Neural cell (in vitro differentiated cells): ENCODE data around the gene RPL21. TPM values are rescaled to one million over a fixed set of nuclear protein-coding genes. Genes with fewer than 3 reads are reported as not detected.

Source experiments
- H2AFZ ChIP-seq: fragments of 200-600, 300-800 bp; sonication (generic), shearing (Covaris generic); 2 replicates; pipeline ENCODE4 v1.6.0; 2014; ENCODE audit warnings: low read depth, mild to moderate bottlenecking, antibody characterized with exemption, low read length, moderate library complexity
- H3F3A ChIP-seq: fragments of 200-600 bp; shearing (Covaris generic); 2 replicates; pipeline ENCODE4 v1.6.1; 2016; ENCODE audit warnings: mild to moderate bottlenecking, moderate library complexity, mixed read lengths, antibody characterized with exemption, low read length; ENCODE audit not compliant: insufficient read depth, poor library complexity, severe bottlenecking
- H3K27ac ChIP-seq: fragments of 200-600, 300-800 bp; sonication (generic), shearing (Covaris generic); 2 replicates; pipeline ENCODE4 v1.5.1; 2014; ENCODE audit warnings: mild to moderate bottlenecking, low read length, moderate library complexity
- H3K27me3 ChIP-seq: fragments of 300-800, 200-600 bp; sonication (generic), shearing (Covaris generic); 2 replicates; pipeline ENCODE4 v1.6.0; 2014; ENCODE audit warnings: mild to moderate bottlenecking, low read depth, low read length, moderate library complexity; ENCODE audit not compliant: insufficient read depth
- H3K36me3 ChIP-seq: fragments of 300-800, 200-600 bp; sonication (generic), shearing (Covaris generic); 2 replicates; pipeline ENCODE4 v1.5.1; 2014; ENCODE audit warnings: mild to moderate bottlenecking, antibody characterized with exemption, low read length, moderate library complexity; ENCODE audit not compliant: insufficient read depth
- H3K4me2 ChIP-seq: fragments of 300-800, 200-600 bp; sonication (generic), shearing (Covaris generic); 2 replicates; pipeline ENCODE4 v1.6.0; 2014; ENCODE audit warnings: mild to moderate bottlenecking, low read length
- H3K4me3 ChIP-seq: fragments of 300-800, 200-600 bp; sonication (generic), shearing (Covaris generic); 2 replicates; pipeline ENCODE4 v1.5.1; 2014; ENCODE audit warnings: mild to moderate bottlenecking, low read length, moderate library complexity
- H3K79me2 ChIP-seq: fragments of 200-600 bp; shearing (Covaris generic); replicated peaks from 2 replicates; pipeline ENCODE4 v1.6.0; 2014; ENCODE audit warnings: mild to moderate bottlenecking, low read length, moderate library complexity; ENCODE audit not compliant: insufficient read depth
- H3K9ac ChIP-seq: fragments of 300-800, 200-600 bp; sonication (generic), shearing (Covaris generic); 2 replicates; pipeline ENCODE4 v1.6.1; 2016; ENCODE audit warnings: mild to moderate bottlenecking, low read length, mixed read lengths
- H3K9me2 ChIP-seq: fragments of 200-600 bp; shearing (Covaris generic); 2 replicates; pipeline ENCODE4 v1.6.1; 2016; ENCODE audit warnings: mild to moderate bottlenecking, low read length, mixed read lengths; ENCODE audit not compliant: insufficient read depth
- H3K9me3 ChIP-seq: fragments of 200-600, 300-800 bp; sonication (generic), shearing (Covaris generic); 2 replicates; pipeline ENCODE4 v1.6.1; 2016; ENCODE audit warnings: mild to moderate bottlenecking, mixed run types, low read length, moderate library complexity, mixed read lengths
- H4K20me1 ChIP-seq: fragments of 200-600 bp; shearing (Covaris generic); 2 replicates; pipeline ENCODE4 v1.6.1; 2016; ENCODE audit warnings: mild to moderate bottlenecking, mixed run types; ENCODE audit not compliant: insufficient read depth
- EP300 ChIP-seq: fragments of 450-650 bp; conservative IDR thresholded peaks from 2 replicates; pipeline ENCODE4 v1.6.1; 2014; ENCODE audit warnings: antibody characterized with exemption, mild to moderate bottlenecking, moderate library complexity; ENCODE audit not compliant: poor library complexity, severe bottlenecking
- EZH2 ChIP-seq: fragments of 200-600, 300-800 bp; shearing (Covaris generic), sonication (generic); IDR thresholded peaks from 2 replicates; pipeline ENCODE4 v1.6.1; 2014; ENCODE audit warnings: antibody characterized with exemption, low read length, borderline replicate concordance, mild to moderate bottlenecking; ENCODE audit not compliant: insufficient read depth, poor library complexity, severe bottlenecking
- MXI1 ChIP-seq: fragments of 450-650 bp; conservative IDR thresholded peaks from 2 replicates; pipeline ENCODE4 v1.6.1; 2014; ENCODE audit warnings: antibody characterized with exemption, mild to moderate bottlenecking; ENCODE audit not compliant: poor library complexity, severe bottlenecking
- POLR2AphosphoS5 ChIP-seq: IDR thresholded peaks from 2 replicates; pipeline ENCODE4 v1.6.1; 2012
- RAD21 ChIP-seq: fragments of 450-650 bp; conservative IDR thresholded peaks from 2 replicates; pipeline ENCODE4 v1.6.1; 2014; ENCODE audit warnings: antibody characterized with exemption, mild to moderate bottlenecking, moderate library complexity
- SMC3 ChIP-seq: fragments of 450-650 bp; conservative IDR thresholded peaks from 2 replicates; pipeline ENCODE4 v1.6.1; 2014; ENCODE audit warnings: antibody characterized with exemption, mild to moderate bottlenecking, moderate library complexity; ENCODE audit not compliant: poor library complexity
- TAF1 ChIP-seq: IDR thresholded peaks from 2 replicates; pipeline ENCODE4 v1.6.1; 2012; ENCODE audit warnings: low read depth
- polyA plus RNA-seq: library from polyadenylated mRNA; depleted of rRNA; stranded (reverse); fragments of >200 nt; gene quantifications from 2 replicates; pipeline ENCODE4 v1.2.3, GENCODE V29; 2014
- TF ChIP-seq, protein P1 (sequence below): fragments of 450-650 bp; IDR thresholded peaks from 2 replicates; pipeline ENCODE4 v1.5.1; 2014; ENCODE audit warnings: antibody characterized with exemption, mild to moderate bottlenecking, moderate library complexity; ENCODE audit not compliant: poor library complexity, severe bottlenecking
- TF ChIP-seq, protein P2 (sequence below): IDR thresholded peaks from 2 replicates; pipeline ENCODE4 v1.6.1; 2012; ENCODE audit warnings: borderline replicate concordance

Gene RPL21
- polyA plus RNA-seq, 1 donor from 2014 or later: 1,536 TPM

DNA sequence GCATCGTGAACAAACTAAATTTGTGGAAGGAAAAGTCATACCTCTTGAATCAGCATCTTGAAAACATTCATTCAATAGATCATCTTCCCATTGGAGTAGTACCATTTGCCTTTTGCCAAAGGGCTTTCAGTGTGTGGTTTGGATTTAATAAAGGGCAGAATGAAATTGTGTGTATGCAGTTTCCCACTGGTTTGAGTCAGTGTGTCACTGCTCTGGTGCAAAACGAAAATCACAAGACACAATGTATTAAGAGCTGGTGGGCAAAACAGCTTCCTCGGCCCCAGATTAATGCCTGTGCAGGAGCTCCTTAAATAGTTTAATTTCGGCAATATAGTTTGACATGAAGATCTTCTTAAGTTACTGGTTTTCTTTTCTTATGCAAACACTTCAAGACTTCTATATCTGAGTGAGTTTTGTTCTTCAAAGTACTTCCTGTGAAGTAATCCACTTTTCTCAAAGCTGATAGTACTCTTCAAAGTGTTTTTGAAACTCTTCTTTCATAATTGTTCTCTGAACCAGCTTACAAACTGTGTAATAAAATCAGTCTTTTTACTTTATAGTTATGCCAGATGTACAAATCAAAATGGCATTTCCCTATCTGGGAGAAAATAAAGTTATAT is 51.4 kb downstream of the RPL21 start:
- Histone ChIP-seq H3K9me2 (no peaks in the 10 kb centered on the region), H3F3A (no peaks in the 10 kb centered on the region), H3K79me2 (no peaks in the 10 kb centered on the region), H3K4me3 (no peak overlapping the region), H3K9me3 (no peaks in the 10 kb centered on the region), H2AFZ (no peak overlapping the region), H3K27me3 (no peaks in the 10 kb centered on the region), H3K36me3 (no peaks in the 10 kb centered on the region), H3K9ac (no peak overlapping the region), H4K20me1 (no peaks in the 10 kb centered on the region), H3K4me2 (no peak overlapping the region), H3K27ac (no peak overlapping the region)
- no peak for TF ChIP-seq RAD21
- TF ChIP-seq, protein P1, sequence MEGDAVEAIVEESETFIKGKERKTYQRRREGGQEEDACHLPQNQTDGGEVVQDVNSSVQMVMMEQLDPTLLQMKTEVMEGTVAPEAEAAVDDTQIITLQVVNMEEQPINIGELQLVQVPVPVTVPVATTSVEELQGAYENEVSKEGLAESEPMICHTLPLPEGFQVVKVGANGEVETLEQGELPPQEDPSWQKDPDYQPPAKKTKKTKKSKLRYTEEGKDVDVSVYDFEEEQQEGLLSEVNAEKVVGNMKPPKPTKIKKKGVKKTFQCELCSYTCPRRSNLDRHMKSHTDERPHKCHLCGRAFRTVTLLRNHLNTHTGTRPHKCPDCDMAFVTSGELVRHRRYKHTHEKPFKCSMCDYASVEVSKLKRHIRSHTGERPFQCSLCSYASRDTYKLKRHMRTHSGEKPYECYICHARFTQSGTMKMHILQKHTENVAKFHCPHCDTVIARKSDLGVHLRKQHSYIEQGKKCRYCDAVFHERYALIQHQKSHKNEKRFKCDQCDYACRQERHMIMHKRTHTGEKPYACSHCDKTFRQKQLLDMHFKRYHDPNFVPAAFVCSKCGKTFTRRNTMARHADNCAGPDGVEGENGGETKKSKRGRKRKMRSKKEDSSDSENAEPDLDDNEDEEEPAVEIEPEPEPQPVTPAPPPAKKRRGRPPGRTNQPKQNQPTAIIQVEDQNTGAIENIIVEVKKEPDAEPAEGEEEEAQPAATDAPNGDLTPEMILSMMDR: no peak

DNA sequence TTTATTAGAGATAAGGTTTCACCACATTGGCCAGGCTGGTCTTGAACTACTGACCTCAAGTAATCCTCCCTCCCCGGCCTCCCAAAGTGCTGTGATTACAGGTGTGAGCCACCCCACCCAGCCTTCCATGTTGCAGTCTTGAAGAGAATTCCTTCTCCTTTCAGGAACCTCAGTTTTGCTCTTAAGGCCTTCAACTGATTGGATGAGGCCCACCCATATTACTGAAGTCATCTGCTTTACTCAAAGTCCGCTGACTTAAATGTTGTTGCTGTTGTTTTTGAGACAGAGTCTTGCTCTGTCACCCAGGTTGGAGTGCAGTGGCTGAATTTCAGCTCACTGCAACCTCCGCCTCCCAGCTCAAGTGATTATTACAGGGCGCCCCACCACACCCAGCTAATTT is 52.7 kb downstream of the RPL21 start:
- TF ChIP-seq, protein P2, sequence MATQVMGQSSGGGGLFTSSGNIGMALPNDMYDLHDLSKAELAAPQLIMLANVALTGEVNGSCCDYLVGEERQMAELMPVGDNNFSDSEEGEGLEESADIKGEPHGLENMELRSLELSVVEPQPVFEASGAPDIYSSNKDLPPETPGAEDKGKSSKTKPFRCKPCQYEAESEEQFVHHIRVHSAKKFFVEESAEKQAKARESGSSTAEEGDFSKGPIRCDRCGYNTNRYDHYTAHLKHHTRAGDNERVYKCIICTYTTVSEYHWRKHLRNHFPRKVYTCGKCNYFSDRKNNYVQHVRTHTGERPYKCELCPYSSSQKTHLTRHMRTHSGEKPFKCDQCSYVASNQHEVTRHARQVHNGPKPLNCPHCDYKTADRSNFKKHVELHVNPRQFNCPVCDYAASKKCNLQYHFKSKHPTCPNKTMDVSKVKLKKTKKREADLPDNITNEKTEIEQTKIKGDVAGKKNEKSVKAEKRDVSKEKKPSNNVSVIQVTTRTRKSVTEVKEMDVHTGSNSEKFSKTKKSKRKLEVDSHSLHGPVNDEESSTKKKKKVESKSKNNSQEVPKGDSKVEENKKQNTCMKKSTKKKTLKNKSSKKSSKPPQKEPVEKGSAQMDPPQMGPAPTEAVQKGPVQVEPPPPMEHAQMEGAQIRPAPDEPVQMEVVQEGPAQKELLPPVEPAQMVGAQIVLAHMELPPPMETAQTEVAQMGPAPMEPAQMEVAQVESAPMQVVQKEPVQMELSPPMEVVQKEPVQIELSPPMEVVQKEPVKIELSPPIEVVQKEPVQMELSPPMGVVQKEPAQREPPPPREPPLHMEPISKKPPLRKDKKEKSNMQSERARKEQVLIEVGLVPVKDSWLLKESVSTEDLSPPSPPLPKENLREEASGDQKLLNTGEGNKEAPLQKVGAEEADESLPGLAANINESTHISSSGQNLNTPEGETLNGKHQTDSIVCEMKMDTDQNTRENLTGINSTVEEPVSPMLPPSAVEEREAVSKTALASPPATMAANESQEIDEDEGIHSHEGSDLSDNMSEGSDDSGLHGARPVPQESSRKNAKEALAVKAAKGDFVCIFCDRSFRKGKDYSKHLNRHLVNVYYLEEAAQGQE: no peak
- no peak for TF ChIP-seq RAD21
- no peak for TF ChIP-seq MXI1
- no peak for TF ChIP-seq EP300
- TF ChIP-seq EZH2: no peak
- TF ChIP-seq TAF1: no peak
- TF ChIP-seq POLR2AphosphoS5: no peak
- H3K9me3 ChIP-seq: no peaks in the 10 kb centered on the region

DNA sequence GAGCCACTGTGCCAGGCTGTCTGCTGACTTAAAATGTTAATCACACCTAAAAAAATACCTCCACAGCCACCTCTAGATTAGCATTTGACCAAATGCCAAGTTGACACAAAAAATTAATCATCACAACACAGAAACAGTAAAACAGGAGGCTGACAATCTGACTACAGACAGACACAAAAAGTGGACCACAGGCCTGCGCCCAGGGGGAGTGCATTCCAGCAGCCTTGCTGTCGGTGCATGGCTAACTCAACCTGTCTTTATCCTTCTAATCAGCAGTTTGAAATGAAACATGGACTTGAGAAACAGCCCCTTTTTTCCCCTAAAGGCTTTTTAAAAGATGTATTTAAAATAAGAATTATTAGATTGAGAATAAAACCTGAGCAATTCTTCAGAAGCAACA is 53.3 kb downstream of the RPL21 start:
- TF ChIP-seq POLR2AphosphoS5 (no peak), MXI1 (no peak), RAD21 (no peak), SMC3 (no peak), EP300 (no peak), TAF1 (no peak), EZH2 (no peak)
- TF ChIP-seq, protein P2: no peak
- TF ChIP-seq, protein P1: no peak
- H3K36me3 ChIP-seq: no peaks in the 10 kb centered on the region

More for the DNA sequence above, 52.7 kb downstream of the RPL21 start:
- no peaks in the 10 kb centered on the region for H3K9me2 ChIP-seq
- no peaks in the 10 kb centered on the region for H4K20me1 ChIP-seq
- no peak overlapping the region for H3K9ac ChIP-seq
- no peak overlapping the region for H3K4me3 ChIP-seq
- H2AFZ ChIP-seq: no peak overlapping the region
- H3K36me3 ChIP-seq: no peaks in the 10 kb centered on the region
- no peak overlapping the region for H3K27ac ChIP-seq
- no peaks in the 10 kb centered on the region for H3F3A ChIP-seq
- no peak overlapping the region for H3K4me2 ChIP-seq
- H3K79me2 ChIP-seq: no peaks in the 10 kb centered on the region
- H3K27me3 ChIP-seq: no peaks in the 10 kb centered on the region

More for the DNA sequence above, 53.3 kb downstream of the RPL21 start:
- Histone ChIP-seq H3K9me2 (no peaks in the 10 kb centered on the region), H3K27ac (no peak overlapping the region), H3K9me3 (no peaks in the 10 kb centered on the region), H3K4me3 (no peak overlapping the region), H4K20me1 (no peaks in the 10 kb centered on the region), H3K27me3 (no peaks in the 10 kb centered on the region), H3F3A (no peaks in the 10 kb centered on the region), H3K9ac (no peak overlapping the region), H2AFZ (no peak overlapping the region), H3K79me2 (no peaks in the 10 kb centered on the region), H3K4me2 (no peak overlapping the region)
